SK-N-SH (cell line): Measurements from ENCODE around the gene FSIP1. TPM values are rescaled to one million over a fixed set of nuclear protein-coding genes. Genes with fewer than 3 reads are reported as not detected.

Experiments used
- CTCF ChIA-PET: fragments of 300-600, 350-600 bp; formaldehyde crosslinking; extraction: SDS; loops from one replicate; lab custom pipeline; 2021; lab: Yijun Ruan, JAX
- POLR2A ChIA-PET: fragments of 350-600 bp; sonication (Branson Sonifier 250); formaldehyde crosslinking; extraction: SDS; loops from one replicate; lab custom pipeline; 2020; ENCODE audit warnings: antibody characterized with exemption, inconsistent platforms; lab: Yijun Ruan, JAX
- DNase-seq: peaks from one replicate; pipeline ENCODE4 v3.0.0; 2012
- H2AFZ ChIP-seq: fragments of 200-600 bp; sonication (generic); 2 replicates; pipeline ENCODE4 v1.8.1; 2016; ENCODE audit warnings: antibody characterized with exemption, mild to moderate bottlenecking, low read depth
- H3F3A ChIP-seq: fragments of 200-600 bp; sonication (generic); replicated peaks from 2 replicates; pipeline ENCODE3; 2016; ENCODE audit warnings: antibody characterized with exemption, mild to moderate bottlenecking; ENCODE audit not compliant: insufficient read depth
- H3K27ac ChIP-seq, 2 experiments: fragments of 200-500 bp in 1 of 2; fragments of 200-600 bp in 1 of 2; sonication (Bioruptor generic) in 1 of 2; sonication (generic), shearing (Covaris generic) in 1 of 2; 2 replicates each; pipeline versions ENCODE4 v1.5.1 to v1.6.1; 2014 to 2016; ENCODE audit warnings: low read depth in 2 of 2, inconsistent platforms in 1 of 2, low read length in 1 of 2, mild to moderate bottlenecking in 1 of 2, mixed read lengths in 1 of 2
- H3K27me3 ChIP-seq: fragments of 200-600 bp; sonication (generic), shearing (Covaris generic); 2 replicates; pipeline ENCODE4 v1.6.1; 2016; ENCODE audit warnings: mixed run types; ENCODE audit not compliant: insufficient read depth
- H3K36me3 ChIP-seq, 2 experiments: fragments of 200-500 bp in 1 of 2; fragments of 200-600 bp in 1 of 2; sonication (Bioruptor generic) in 1 of 2; sonication (generic) in 1 of 2; replicated peaks in 1 of 2; 2 replicates each; pipeline versions ENCODE3 to v1.5.1; 2014 to 2016; ENCODE audit warnings: low read length in 1 of 2, mild to moderate bottlenecking in 1 of 2; ENCODE audit not compliant: insufficient read depth in 2 of 2, control insufficient read depth in 1 of 2
- H3K4me1 ChIP-seq, 2 experiments: fragments of 200-500 bp in 1 of 2; fragments of 200-600 bp in 1 of 2; sonication (Bioruptor generic) in 1 of 2; sonication (generic), shearing (Covaris generic) in 1 of 2; 2 replicates each; pipeline versions ENCODE4 v1.5.1 to v1.6.1; 2014 to 2016; ENCODE audit warnings: low read depth in 1 of 2, low read length in 1 of 2, mixed run types in 1 of 2; ENCODE audit not compliant: insufficient read depth in 2 of 2, control insufficient read depth in 1 of 2
- H3K4me2 ChIP-seq: fragments of 200-600 bp; sonication (generic), shearing (Covaris generic); 2 replicates; pipeline ENCODE4 v1.6.1; 2017; ENCODE audit warnings: mixed run types
- H3K4me3 ChIP-seq, 2 experiments: fragments of 200-500 bp in 1 of 2; fragments of 200-600 bp in 1 of 2; sonication (Bioruptor generic) in 1 of 2; sonication (generic), shearing (Covaris generic) in 1 of 2; 2 replicates each; pipeline versions ENCODE4 v1.5.1 to v1.8.1; 2014 to 2016; ENCODE audit warnings: low read depth in 2 of 2, inconsistent platforms in 1 of 2, low read length in 1 of 2, mild to moderate bottlenecking in 1 of 2, mixed read lengths in 1 of 2, moderate library complexity in 1 of 2
- H3K79me2 ChIP-seq: fragments of 200-600 bp; sonication (generic); 2 replicates; pipeline ENCODE4 v1.8.1; 2017; ENCODE audit warnings: mild to moderate bottlenecking; ENCODE audit not compliant: insufficient read depth
- H3K9ac ChIP-seq: fragments of 200-600 bp; sonication (generic); 2 replicates; pipeline ENCODE4 v1.6.1; 2017; ENCODE audit warnings: mixed run types
- H3K9me2 ChIP-seq: fragments of 200-600 bp; sonication (generic); 2 replicates; pipeline ENCODE4 v1.6.1; 2017; ENCODE audit warnings: mixed run types
- H3K9me3 ChIP-seq: fragments of 200-600 bp; sonication (generic); 2 replicates; pipeline ENCODE4 v1.6.1; 2017; ENCODE audit warnings: mixed run types, mild to moderate bottlenecking, moderate library complexity
- H4K20me1 ChIP-seq: fragments of 200-600 bp; sonication (generic); 2 replicates; pipeline ENCODE4 v1.6.1; 2017; ENCODE audit warnings: mild to moderate bottlenecking, mixed run types; ENCODE audit not compliant: insufficient read depth
- FOSL2 ChIP-seq: IDR thresholded peaks from 2 replicates; pipeline ENCODE4 v1.4.0; 2012; ENCODE audit warnings: low read depth, mild to moderate bottlenecking, moderate library complexity, borderline replicate concordance
- NRF1 ChIP-seq: IDR thresholded peaks from 2 replicates; pipeline ENCODE4 v1.6.1; 2012; ENCODE audit warnings: low read depth, mild to moderate bottlenecking, low read length
- WGBS: methylation state at CpG from one replicate; pipeline ENCODE4 v1.1.6; 2017; ENCODE audit warnings: low lambda C conversion rate; 5-methylcytosine and 5-hydroxymethylcytosine counted together
- polyA plus RNA-seq, 3 experiments: library from polyadenylated mRNA; depleted of rRNA; stranded (reverse); fragments of >200 nt; gene quantifications; 2 replicates each; pipeline ENCODE4 v1.2.3, GENCODE V29; 2012

FSIP1 gene
- polyA plus RNA-seq, 1 of the 3 experiments (the other 2 are of a cell fraction): 0.43 TPM

DNA sequence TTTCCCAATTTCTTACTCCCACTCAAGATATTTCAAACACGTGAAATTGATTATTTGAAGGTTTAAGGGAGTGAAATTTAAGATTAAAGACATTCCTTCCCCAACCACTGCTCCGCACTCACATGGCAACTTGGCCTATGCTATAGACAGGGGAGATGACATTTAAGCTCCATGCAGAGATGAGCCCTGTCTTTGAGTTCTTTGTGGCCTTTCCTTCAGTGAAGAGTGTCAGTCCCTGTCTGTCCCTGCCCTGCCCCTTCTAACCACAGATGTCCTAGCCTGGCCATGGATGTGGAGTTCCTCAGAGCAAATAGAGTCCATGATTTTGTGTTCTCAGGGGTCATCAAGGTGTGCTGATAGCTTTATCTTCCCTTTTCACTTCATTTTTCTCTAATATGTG, 231.2 kb downstream of the FSIP1 start:
- Histone ChIP-seq H3K4me1 (no peaks in the 10 kb centered on the region; a peak in 1 of 4 replicates), H3K9me2 (no peaks in the 10 kb centered on the region), H3K27ac (no peak overlapping the region), H3K4me3 (no peak overlapping the region), H3K4me2 (no peak overlapping the region), H3K9ac (no peak overlapping the region), H3K27me3 (no peaks in the 10 kb centered on the region), H3K79me2 (no peaks in the 10 kb centered on the region), H4K20me1 (no peaks in the 10 kb centered on the region), H2AFZ (no peak overlapping the region)
- ChIA-PET CTCF (no interaction called here), POLR2A (no interaction called here)
- no peak for DNase-seq
- TF ChIP-seq FOSL2 (no peak), NRF1 (no peak)
- TF ChIP-seq, all 33 proteins: peak for 0
- WGBS: 48% methylated on average over 2 of the region's 2 CpGs
- Histone ChIP-seq H3F3A (no peaks in the 10 kb centered on the region), H3K36me3 (no peaks in the 10 kb centered on the region), H3K9me3 (0 out of 2 replicates have a peak, but pooled peaks cover 1% of the 10 kb centered on the region)

Other genes starting within 250 kb of the FSIP1 start
- 117 and 127 TPM in 2 replicates for gene THBS1, start 201.8 kb downstream of the FSIP1 start, polyA plus RNA-seq (2012; rRNA removed)
- gene GPR176, start 137.4 kb upstream of the FSIP1 start, polyA plus RNA-seq (2012; rRNA removed): 21.9 and 34.1 TPM in 2 replicates
- gene EIF2AK4, start 151.3 kb upstream of the FSIP1 start, polyA plus RNA-seq (2012; rRNA removed): 52.8 and 63.7 TPM in 2 replicates